Mucosa of stomach (tissue), 1 donor: Measurements from ENCODE around the gene MAPK14.
A peak's percentile ranks its signal among the peaks of the same experiment; 100 is the strongest.
"Not testable (repeated sequence)": the region's sequence is repeated elsewhere in the genome, so short reads cannot be mapped to it uniquely, and the experiment has no call there.

ENCODE experiments used
- H3K27me3 ChIP-seq: one replicate; pipeline ENCODE4 v1.7.0; 2013; ENCODE audit warnings: mild to moderate bottlenecking, low read length; ENCODE audit not compliant: control insufficient read depth, insufficient read depth
- H3K36me3 ChIP-seq: one replicate; pipeline ENCODE4 v1.7.0; 2013; ENCODE audit warnings: low read length; ENCODE audit not compliant: control insufficient read depth, insufficient read depth
- H3K4me1 ChIP-seq: one replicate; pipeline ENCODE4 v1.7.0; 2013; ENCODE audit warnings: mild to moderate bottlenecking, low read length; ENCODE audit not compliant: control insufficient read depth, insufficient read depth
- H3K4me3 ChIP-seq: one replicate; pipeline ENCODE4 v1.7.0; 2013; ENCODE audit warnings: low read length
- H3K9ac ChIP-seq: one replicate; pipeline ENCODE4 v1.7.0; 2013; ENCODE audit warnings: mild to moderate bottlenecking, low read length, moderate library complexity
- H3K9me3 ChIP-seq: one replicate; pipeline ENCODE4 v1.7.0; 2013; ENCODE audit warnings: mild to moderate bottlenecking, low read length, moderate library complexity; ENCODE audit not compliant: control insufficient read depth
- donor health status: Pancreatic carcinoma.

MAPK14 gene

DNA sequence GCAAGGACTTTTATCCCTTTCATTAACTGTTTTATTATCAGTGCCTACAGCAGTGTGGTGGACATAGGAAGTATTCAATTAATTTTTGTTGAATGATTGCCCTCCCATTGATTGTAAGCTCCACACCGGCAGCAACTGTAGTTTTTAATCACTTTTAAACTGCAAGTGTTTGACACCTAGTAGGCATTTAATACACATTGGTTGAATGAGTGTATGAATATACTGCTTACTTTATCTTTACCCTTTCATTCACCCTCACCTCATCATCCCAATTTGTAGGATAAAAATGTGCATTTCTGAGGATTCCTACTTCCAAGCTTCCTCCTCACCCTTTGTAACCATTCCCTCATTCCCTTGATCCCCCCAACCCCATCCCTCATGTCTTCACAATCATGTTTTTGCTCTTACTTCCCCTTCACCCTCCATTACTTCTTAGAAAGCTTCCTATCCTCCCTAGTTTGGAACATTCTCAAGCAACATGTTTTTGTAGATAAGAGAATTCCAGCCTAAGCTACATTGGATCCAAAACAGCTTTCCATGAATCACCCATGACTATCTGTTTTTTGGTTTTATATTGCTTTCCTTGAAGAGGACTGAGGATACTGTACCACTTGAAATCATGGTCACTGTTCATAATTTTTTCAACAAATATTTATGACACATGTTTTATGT lies 2.2 kb upstream of the MAPK14 start:
- no peak overlapping the region for H3K9ac ChIP-seq
- no peaks in the 10 kb centered on the region for H3K36me3 ChIP-seq
- peaks cover 7% of the 10 kb centered on the region for H3K4me1 ChIP-seq
- H3K27me3 ChIP-seq, result peaks cover 11% of the 10 kb centered on the region
- no peaks in the 10 kb centered on the region for H3K9me3 ChIP-seq
- no peak overlapping the region for H3K4me3 ChIP-seq

DNA sequence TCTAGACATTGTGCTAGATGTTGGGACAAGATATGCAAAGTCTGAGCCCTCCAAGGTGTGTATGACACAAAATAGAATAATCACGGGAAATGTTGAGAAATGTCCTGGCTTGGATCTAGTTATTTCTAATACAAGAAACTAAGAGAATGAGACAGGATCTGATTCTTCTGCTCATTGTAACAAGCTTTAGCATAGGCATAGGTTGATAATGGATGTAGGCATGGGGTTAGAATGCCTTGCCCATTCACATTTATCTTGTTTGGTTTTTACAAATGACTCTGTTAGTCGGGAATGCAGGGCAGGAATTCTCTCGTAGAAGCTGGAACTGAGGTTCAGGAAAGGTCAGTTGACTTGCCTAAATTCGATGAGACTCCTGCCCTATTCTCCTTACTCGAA lies 1.7 kb upstream of the MAPK14 start:
- no peaks in the 10 kb centered on the region for H3K36me3 ChIP-seq
- no peak overlapping the region for H3K9ac ChIP-seq
- H3K9me3 ChIP-seq, result no peaks in the 10 kb centered on the region
- peaks cover 11% of the 10 kb centered on the region for H3K27me3 ChIP-seq
- peaks cover 7% of the 10 kb centered on the region for H3K4me1 ChIP-seq
- no peak overlapping the region for H3K4me3 ChIP-seq

DNA sequence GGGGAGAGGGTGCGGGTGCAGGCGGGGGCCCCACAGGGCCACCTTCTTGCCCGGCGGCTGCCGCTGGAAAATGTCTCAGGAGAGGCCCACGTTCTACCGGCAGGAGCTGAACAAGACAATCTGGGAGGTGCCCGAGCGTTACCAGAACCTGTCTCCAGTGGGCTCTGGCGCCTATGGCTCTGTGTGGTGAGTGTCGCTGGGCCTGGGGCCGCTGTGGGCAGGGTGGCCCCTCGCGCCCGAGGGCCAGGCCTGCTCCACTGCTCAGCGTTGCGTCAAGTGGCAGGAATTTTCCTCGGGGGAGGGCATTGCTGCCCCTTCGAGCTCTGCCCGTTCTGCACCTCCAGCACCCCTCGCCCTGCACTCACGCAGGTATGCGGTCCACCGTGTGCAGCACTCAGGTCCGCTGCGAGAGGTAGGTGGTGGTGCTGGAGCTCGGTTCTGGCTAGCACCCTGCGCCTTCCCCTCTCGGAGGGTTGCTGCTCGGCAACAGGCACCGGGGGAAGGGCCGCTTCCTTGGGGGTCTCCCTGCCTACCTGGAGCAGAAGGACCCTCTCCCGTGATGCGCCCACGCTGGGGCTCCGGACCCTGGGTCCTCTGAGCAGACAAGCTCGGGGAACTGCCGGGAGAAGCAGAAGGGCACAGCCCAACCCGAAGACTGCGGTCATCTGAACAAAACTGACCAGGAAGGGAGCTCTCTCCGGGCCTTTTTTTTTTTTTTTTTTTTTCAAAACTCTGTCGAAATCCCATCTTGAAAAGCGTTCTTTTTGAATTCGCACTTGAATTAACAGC lies 674 bp downstream of the MAPK14 start:
- Histone ChIP-seq H3K9me3 (no peaks in the 10 kb centered on the region), H3K27me3 (peaks cover 11% of the 10 kb centered on the region), H3K36me3 (no peaks in the 10 kb centered on the region), H3K4me3 (peak overlapping the region; percentile 95), H3K9ac (peak overlapping the region; percentile 94), H3K4me1 (peaks cover 21% of the 10 kb centered on the region)

DNA sequence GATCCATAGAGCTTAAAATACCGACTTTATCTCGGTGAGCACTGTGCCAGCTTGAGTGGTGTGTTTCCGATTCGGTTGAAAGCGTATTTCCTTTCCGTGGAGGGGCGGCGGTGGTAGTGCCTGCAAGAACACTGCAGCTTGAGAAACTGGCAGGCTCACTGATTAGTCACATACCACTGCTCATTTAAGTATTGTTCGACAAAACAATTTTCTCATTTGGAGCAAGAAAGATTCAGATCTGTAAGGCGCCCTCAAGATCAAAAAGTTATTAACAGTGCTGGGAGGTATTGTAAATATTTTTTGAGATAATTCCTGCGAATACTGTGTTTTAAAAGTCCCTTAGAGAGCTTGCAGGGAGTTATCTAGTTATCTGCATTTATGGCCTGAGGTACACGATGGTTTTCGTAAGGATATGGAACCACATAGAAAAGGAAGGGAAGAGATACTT lies 1.3 kb downstream of the MAPK14 start:
- H3K9ac ChIP-seq, result peak overlapping the region; percentile 94
- H3K9me3 ChIP-seq, result no peaks in the 10 kb centered on the region
- H3K4me1 ChIP-seq, result peaks cover 21% of the 10 kb centered on the region
- H3K36me3 ChIP-seq, result no peaks in the 10 kb centered on the region
- H3K27me3 ChIP-seq, result peaks cover 11% of the 10 kb centered on the region
- peak overlapping the region; percentile 95 for H3K4me3 ChIP-seq

DNA sequence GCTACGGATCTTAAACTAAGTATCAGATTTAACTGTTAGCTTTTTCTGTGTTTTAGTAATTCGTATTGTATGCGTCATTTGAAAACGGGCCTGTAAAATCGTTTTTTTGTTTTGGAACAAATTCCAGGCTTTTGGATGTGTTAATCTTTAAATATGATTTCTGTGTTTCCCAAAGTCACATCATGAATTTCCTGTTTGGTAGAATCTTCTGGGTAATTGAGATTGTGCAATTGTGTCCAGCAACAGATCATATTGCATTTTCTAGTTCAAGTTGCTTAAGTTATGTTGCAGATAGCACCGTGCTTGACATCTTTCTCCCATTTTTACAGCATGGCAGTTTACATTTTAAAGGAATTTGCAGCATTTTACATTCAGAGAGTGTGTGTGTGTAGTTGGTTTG lies 1.9 kb downstream of the MAPK14 start:
- peaks cover 6% of the 10 kb centered on the region for H3K27me3 ChIP-seq
- H3K36me3 ChIP-seq, result no peaks in the 10 kb centered on the region
- peak overlapping the region; percentile 94 for H3K9ac ChIP-seq
- H3K9me3 ChIP-seq, result no peaks in the 10 kb centered on the region
- peak overlapping the region; percentile 95 for H3K4me3 ChIP-seq
- peaks cover 21% of the 10 kb centered on the region for H3K4me1 ChIP-seq

DNA sequence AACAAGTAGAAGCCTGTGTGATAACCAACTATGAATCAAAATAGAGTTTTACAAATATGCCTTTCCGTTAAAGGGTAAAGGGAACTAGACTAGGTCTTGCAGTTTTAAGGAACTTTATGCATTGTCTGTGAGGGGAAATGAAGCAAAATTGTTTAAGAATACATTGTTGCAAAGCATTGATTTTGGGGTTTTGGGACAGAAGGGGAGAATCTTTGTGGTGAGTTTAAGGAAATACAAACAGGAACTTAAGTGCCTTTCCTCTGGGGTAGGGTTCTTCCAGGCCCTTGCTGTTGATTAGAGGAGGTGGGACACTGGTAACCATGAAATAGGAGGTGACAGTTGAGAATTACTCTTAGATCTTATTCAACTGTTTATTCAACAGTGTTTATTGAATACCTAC lies 4.7 kb downstream of the MAPK14 start:
- peaks cover 26% of the 10 kb centered on the region for H3K4me1 ChIP-seq

DNA sequence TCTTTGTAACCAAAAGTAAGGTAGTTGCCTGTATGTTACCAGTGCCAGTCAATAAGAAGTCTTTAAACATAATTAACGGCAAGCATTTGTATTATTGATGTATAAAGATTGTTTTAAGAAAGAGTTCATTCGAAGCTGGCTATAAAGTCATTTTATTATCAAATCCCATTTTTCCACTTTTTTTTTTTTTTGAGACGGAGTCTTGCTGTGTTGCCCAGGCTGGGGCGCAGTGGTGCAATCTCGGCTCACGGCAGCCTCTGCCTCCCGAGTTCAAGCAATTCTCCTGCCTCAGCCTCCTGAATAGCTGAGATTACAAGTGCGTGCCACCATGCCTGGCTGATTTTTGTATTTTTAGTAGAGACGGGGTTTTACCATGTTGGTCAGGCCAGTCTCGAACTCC lies 5.5 kb downstream of the MAPK14 start:
- H3K27me3 ChIP-seq, H3K36me3 ChIP-seq, H3K4me3 ChIP-seq, H3K9ac ChIP-seq, H3K9me3 ChIP-seq: not testable (repeated sequence)
- peaks cover 30% of the 10 kb centered on the region for H3K4me1 ChIP-seq

More for the DNA sequence above, 4.7 kb downstream of the MAPK14 start:
- Histone ChIP-seq H3K36me3 (no peaks in the 10 kb centered on the region), H3K4me3 (no peak overlapping the region), H3K27me3 (no peaks in the 10 kb centered on the region), H3K9ac (no peak overlapping the region), H3K9me3 (no peaks in the 10 kb centered on the region)

DNA sequence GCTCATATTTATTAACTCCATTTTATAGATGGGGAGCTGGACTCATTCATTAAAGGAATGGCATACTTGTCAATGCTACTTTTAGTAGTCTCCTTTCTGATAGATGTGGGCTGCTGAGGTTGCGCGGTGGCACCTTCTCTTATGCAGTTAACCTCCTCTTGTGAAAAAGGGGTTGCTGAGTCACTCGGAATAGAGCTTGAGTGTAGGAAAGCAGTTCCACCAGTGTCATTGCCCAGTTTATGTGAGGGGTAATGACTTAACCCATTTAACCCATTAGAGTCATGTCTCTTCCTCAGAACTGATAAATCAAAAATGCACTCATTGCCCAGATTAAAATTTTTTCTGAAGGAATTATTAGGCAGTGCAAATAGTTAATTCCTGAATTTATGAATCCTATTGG lies 6.3 kb downstream of the MAPK14 start:
- H3K9ac ChIP-seq, result no peak overlapping the region
- H3K36me3 ChIP-seq, result no peaks in the 10 kb centered on the region
- H3K4me1 ChIP-seq, result peaks cover 35% of the 10 kb centered on the region
- no peaks in the 10 kb centered on the region for H3K27me3 ChIP-seq
- no peak overlapping the region for H3K4me3 ChIP-seq
- H3K9me3 ChIP-seq, result no peaks in the 10 kb centered on the region

DNA sequence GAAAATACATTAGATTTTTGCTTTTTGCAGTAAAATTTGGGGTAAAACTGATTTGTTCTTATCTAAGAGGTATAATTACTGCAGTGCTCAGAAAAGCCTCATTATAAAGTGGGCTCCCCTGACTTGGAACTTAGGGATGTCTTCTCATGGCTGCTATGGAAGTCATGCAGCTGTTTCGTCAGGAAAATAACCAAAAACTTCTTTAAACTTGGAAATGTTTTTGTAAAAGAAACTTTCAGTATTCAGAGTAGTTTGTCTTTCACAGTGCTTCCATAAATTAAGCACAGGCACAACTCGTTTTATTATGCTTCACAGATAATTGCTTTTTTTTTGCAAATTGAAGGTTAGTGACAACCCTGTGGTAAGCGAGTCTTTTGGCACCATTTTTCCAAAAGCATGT lies 6.8 kb downstream of the MAPK14 start:
- Histone ChIP-seq H3K36me3 (no peaks in the 10 kb centered on the region), H3K27me3 (no peaks in the 10 kb centered on the region), H3K9ac (no peak overlapping the region), H3K4me3 (no peak overlapping the region), H3K9me3 (no peaks in the 10 kb centered on the region), H3K4me1 (peaks cover 40% of the 10 kb centered on the region)

DNA sequence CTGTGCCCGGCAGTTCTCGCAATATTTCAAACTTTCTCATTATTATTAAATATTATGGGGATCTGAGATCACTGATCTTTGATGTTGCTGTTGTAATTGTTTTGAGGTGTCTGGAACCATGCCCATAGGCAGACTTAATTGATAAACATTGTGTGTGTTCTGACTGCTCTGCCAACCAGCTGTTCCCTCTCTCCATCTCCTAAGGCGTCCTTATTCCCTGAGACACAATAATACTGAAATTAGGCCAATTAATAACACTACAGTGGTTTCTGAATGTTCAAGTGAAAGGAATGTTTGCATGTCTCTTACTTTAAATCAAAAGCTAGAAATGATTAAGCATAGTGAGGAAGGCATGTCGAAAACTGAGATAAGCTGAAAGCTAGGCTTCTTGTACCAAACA lies 7.6 kb downstream of the MAPK14 start:
- Histone ChIP-seq H3K27me3 (no peaks in the 10 kb centered on the region), H3K4me3 (no peak overlapping the region), H3K9me3 (no peaks in the 10 kb centered on the region), H3K36me3 (no peaks in the 10 kb centered on the region), H3K9ac (no peak overlapping the region), H3K4me1 (peaks cover 40% of the 10 kb centered on the region)

DNA sequence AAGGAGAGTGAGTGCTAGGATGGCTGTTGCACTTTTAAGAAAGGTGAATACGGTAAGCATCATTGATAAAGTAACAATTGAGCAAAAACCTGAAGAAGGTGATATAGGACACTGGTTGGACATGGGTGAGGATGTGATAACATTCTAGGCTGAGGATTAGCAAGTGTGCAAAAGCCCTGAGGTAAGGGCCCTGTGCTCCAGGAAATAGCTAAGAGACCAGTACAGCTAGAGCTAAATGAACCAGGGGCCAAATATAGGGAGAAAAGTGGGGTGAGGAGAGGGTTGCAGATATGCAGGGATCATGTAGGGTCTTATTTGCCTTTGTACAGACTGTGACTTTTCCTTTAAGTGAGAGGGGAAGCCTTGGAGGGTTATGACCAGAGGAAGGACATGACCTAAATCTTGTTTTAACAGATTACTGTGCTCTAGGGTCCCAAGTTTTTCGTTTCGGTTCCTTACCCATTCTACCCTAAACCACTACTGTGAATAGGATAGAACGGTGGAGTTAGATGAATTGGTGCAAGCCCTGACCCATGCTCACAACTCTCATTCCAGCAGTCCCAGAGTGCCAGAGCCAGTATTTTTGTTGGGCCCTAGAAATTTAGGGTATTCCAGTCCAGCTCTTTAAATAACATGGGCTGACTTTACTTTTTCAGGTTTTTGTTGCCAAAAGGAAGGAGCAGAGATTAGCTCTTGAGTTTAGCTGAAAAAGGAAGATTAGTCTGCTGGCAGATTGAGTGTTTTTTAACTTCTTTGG lies 10.7 kb downstream of the MAPK14 start:
- H3K27me3 ChIP-seq, result no peaks in the 10 kb centered on the region
- H3K9ac ChIP-seq, result no peak overlapping the region
- no peaks in the 10 kb centered on the region for H3K36me3 ChIP-seq
- no peaks in the 10 kb centered on the region for H3K9me3 ChIP-seq
- H3K4me1 ChIP-seq, result peaks cover 26% of the 10 kb centered on the region
- H3K4me3 ChIP-seq, result no peak overlapping the region

DNA sequence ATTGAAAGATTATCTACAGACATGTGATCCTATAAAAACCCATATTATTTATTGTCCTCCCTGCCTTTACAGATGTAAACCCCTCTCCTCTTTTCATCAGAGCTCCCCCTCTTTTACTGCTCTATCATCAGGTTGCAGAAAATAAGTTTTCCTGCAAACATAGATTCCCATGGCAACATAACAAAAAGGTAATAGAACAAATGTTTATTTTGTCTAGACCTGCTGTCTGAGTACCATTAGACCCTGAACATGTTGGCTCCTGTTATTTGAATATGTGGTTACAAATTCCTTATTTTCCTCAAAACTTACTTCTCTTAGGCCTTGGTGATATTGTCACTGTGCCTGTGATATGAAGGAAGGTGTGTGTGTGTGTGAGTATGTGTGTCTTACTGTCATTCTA lies 11.5 kb downstream of the MAPK14 start:
- H3K4me1 ChIP-seq, result peaks cover 26% of the 10 kb centered on the region
- no peak overlapping the region for H3K9ac ChIP-seq
- no peaks in the 10 kb centered on the region for H3K9me3 ChIP-seq
- no peaks in the 10 kb centered on the region for H3K27me3 ChIP-seq
- H3K36me3 ChIP-seq, result no peaks in the 10 kb centered on the region
- no peak overlapping the region for H3K4me3 ChIP-seq
